HG03196 (cell line): ENCODE results near the gene CRYBG3.

ENCODE experiments used
- ATAC-seq: cut with Tn5 transposase; IDR thresholded peaks from one replicate; pipeline ENCODE4 v1.9.1; 2021; ENCODE audit not compliant: unreplicated experiment

The CRYBG3 gene

GRCh38 chr3:97940034-97940433, 118.2 kb downstream of the CRYBG3 start:
- ATAC-seq, result no peak

GRCh38 chr3:97942801-97943546, 121.2 kb downstream of the CRYBG3 start:
- no peak for ATAC-seq

DNA sequence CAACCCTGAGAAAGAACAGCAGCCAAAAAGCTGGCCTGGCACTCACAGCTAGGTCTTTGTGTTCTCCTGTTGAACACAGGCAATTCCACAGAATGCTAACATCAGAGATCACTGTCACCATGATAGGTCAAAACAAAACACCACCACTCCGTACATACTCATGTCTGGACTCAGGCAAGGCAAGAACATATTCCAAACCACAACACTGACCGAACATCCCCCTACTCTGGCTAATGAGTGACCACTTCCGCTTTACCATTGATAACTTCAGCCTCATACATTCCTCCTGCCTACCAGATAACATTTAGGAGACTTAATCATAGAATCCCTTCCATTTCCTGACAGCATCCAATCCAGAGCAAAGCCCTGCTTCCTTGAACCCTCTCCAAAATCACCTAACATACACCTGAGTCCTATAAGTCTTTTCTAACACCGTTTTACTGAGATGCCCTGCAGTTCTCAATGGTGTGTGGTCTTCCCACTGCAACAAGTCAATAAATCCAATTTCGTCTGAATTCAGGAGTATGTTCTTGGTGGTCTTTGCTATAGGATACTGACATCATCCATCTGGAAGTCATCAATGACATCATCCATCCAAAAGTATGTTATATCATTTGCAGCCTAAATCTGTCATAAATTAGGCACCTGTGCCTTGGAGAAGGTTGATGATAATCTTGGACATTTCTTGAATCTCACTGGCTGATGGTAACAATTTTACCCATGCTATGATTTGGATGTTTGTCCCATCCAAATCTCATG, 126.7 kb downstream of the CRYBG3 start:
- no peak for ATAC-seq

DNA sequence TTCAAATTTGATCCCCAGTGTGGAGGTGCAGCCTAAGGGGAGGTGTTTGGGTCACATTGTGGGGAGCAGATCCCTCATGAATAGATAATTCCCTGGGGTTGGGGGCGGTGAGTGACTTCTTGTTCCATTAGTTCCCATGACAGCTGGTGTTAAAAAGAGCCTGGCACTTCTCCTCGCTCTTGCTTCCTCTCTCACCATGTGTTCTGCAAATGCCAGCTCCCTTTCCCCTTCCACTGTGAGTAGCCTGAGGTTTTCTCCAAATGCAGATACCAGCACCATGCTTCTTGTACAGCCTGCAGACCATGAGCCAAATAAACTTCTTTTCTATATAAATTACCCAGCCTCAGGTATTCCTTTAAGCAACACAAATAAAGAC, 127.3 kb downstream of the CRYBG3 start:
- ATAC-seq, result no peak

GRCh38 chr3:97949743-97950142, 127.9 kb downstream of the CRYBG3 start:
- no peak for ATAC-seq

DNA sequence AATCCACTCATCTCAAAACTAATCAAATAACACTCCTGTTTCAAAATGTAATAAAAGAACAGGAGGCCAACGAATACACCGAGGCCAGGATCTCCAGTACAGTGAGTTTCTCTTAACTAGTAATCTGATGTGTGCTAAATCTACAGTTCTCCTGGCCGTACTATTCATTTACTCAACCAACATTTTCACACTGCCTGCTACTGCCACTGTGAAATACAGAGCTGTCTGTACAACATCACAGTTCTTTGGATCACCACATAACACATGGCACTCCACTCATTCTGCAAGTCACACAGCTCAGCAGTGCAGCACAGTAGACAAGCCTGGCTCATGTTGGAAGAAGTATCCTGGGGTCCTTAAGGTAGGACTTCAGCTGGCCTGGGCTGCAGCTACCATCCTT, 128.5 kb downstream of the CRYBG3 start:
- ATAC-seq, result no peak

- ATAC-seq, result no peak
Observed at GRCh38 chr3:97952280-97952679, 130.5 kb downstream of the CRYBG3 start.

- ATAC-seq, result no peak
Observed at GRCh38 chr3:97952872-97953271, 131.1 kb downstream of the CRYBG3 start.

- ATAC-seq, result no peak
Observed at GRCh38 chr3:97954228-97954827, 132.5 kb downstream of the CRYBG3 start.

DNA sequence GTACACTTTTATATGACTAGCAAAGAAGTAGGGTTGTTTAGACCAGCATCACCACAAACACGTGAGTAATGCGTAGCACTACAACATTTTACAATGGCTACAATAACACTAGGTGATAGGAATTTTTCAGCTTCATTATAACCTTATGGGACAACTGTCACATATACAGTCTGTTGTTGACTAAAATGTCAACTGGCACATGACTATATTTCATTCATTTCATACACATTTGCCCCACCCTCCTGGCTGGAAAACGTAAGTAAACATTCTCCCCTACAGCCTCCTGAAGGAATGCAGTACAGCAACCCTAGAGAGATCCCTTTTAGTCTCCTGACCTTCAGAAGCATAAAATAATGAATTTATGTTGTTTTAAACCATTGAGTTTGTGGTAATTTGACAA, 134.2 kb downstream of the CRYBG3 start:
- no peak for ATAC-seq

DNA sequence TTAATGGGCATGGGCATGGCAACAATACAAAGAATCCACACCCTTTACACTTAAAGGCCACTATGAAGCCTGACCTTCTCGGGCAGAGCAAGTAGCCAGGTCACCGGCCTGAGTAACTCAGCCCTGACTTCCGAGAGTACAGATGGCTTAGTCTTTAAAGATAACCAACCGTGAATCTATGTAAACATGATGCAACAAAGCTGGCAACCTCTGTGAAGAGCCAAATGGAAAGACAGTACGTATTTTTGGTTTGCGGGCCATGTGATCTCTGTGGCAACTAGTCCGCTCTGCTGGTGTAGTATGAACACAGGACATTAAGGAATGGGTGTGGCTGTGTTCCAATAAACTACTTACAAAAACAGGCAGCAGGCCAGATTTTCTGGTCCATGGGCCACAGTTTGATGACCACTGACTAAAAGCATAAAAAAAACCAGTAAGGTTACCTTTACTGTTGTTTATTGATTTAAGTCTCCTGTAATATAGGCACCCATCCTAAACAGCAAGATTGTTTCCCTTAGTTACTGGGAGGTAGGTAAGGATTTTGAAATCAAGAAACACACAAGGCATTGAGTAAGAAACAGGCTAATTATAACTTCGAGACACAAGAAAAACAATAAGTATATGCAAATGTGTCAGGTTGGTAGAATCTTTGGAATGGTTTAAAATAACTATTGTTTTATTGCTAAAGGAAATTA, 136.0 kb downstream of the CRYBG3 start:
- ATAC-seq, result no peak

GRCh38 chr3:97958396-97958795, 136.6 kb downstream of the CRYBG3 start:
- ATAC-seq, result no peak

DNA sequence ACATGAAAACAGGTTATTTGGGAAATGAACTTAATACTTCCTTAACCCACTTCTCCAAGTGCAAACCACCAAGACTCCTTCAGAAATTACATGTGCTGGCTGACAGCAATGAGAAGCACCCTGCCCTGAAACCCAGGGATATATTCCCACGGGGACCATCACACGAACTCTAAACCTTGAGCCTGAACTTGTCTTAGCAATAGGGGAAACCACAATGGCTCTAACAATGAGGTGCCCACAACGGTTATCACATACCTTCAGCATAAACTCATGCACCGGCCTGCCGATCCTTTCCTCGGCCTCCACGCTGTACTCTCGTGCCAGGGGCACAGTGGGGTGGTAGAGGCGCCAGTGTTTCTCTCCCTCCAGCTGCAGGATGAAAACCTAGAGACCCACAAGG, 137.0 kb downstream of the CRYBG3 start:
- no peak for ATAC-seq

DNA sequence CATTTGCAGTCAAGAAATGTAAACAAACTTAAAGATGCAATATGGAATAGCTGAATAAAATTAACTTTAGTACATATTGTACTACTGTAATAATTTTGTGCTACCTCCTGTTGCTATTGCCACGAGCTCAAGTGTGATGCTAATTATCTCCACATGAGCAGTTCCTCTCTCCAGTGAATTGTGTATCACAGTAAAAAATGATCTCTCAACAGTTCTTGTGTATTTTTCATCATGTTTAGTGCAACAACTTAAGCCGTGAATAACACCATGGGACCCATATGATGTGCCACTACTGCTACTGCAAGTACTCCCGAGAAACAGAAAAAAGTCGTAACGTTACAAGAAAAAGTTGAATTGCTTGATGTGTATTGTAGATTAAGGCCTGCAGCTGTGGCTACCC, 138.1 kb downstream of the CRYBG3 start:
- no peak for ATAC-seq

DNA sequence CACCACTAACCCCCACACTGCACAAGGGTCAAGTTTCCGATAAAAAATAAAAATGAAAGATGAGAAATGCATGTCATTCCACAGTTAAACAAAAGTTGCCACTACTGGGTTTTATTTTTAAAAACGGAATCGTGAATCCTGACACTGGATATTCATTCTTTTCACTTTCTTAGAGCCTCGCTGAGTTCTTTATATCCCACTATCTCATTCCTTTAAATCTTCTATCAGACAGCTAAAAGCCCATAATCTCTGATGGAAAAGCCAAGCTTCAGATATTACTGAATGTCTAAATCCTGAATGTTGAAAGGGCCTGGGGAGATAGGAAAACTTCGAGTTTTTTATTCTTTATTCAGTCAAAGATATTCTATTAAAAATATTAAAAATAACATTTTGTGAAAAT, 138.7 kb downstream of the CRYBG3 start:
- no peak for ATAC-seq

- no peak for ATAC-seq
Observed at GRCh38 chr3:97960993-97961766, 139.4 kb downstream of the CRYBG3 start.

DNA sequence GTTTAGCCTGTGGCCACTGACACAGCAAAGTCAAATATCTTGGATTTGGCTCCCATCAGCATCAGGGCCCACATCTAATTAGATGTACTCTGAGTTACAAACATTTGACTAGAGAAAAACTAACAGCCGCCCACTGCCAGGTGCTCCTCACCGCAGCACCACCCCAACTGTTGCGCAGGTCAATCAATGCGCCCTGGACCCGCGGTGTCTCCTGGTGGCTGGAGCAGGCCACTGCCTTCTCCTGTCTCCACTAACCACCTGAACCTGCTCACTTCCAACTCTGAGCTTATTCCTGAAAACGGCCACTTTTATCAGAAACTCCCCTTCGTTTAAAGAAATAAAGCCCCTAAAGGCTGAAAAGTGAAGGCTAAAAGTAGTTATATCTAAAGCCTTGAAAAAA, 146.2 kb downstream of the CRYBG3 start:
- ATAC-seq, result no peak

GRCh38 chr3:97968376-97968775, 146.6 kb downstream of the CRYBG3 start:
- no peak for ATAC-seq

GRCh38 chr3:97969541-97969940, 147.7 kb downstream of the CRYBG3 start:
- ATAC-seq, result no peak

GRCh38 chr3:97970156-97970555, 148.3 kb downstream of the CRYBG3 start:
- no peak for ATAC-seq
